ENCODE results near the gene GATA1.

The GATA1 gene

DNA sequence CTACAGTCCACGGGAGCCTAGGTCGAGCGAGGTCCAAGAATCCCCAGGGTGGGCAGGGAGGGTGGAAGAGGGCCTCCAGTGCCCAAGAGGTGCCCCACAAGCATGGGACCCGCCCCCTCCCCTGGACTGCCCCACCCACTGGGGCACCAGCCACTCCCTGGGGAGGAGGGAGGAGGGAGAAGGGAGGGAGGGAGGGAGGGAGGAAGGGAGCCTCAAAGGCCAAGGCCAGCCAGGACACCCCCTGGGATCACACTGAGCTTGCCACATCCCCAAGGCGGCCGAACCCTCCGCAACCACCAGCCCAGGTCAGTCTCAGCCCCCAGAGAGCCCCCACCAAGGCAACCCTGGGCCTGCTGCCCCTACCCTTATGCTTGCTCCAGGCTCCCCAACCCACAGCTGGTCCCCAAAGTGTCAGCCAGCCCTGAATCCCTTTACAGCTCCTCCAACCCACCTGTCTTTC is at the start of gene GATA1:
Gene GATA1, plus strand, starts transcription at position 250 of the 460 bp plus-strand sequence. CDS start 4,520 bp downstream, outside the sequence.
- no peak for DNase-seq (ENCODE audit: low spot score)

DNA sequence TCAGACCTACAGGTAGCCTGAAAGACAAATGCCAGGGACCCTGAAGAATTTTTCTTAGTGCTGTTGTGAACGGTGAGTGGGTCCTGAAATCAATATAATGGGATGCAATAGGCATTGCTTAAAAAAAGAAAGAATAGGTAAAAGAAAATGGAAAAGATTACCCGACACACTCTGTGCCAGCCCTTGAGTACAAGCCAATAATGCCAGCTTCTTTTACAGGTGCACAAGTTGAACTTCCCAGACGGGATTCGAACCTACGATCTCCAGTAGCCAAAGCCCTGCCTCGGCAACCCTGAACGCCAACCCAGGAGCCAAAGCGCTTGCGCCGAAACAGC is 49.5 kb upstream of the GATA1 start:
- no peak for DNase-seq (ENCODE audit: low spot score)

DNA sequence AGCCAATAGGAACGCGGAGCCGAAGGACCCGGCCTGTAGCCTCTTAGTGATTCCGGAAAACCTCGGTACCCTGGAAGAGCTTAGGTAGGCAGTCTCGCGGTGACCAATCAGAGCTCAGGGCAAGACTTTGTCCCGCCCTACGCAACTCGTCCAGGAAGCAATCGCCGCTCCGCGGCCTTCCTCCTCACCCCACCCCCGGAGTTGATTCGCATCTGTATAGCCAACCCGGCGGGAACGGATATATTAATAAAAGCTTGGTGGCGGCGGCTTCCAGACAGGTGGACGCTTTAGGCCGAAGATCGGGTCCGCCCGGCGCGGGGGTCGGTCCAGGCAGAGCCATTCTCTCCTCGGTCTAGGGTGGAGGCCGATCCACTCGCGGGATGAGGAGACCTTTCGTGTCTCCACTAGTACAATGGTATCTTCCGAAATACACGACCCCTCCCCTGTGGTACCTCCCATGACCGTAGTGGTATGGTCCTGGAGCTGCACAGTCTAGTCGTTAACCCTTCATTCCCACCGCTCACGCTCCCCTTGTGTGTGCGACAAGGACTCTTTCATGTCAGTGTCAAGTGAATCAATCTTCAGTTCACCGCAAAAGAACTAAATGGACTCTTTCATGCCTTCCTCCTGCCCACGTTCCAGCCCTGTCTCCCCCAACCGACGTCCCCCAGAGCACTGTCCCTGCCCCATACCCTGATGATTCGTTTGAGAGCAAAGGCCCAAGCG is 49.0 kb upstream of the GATA1 start:
- peak; percentile 96 for DNase-seq (ENCODE audit: low spot score)

DNA sequence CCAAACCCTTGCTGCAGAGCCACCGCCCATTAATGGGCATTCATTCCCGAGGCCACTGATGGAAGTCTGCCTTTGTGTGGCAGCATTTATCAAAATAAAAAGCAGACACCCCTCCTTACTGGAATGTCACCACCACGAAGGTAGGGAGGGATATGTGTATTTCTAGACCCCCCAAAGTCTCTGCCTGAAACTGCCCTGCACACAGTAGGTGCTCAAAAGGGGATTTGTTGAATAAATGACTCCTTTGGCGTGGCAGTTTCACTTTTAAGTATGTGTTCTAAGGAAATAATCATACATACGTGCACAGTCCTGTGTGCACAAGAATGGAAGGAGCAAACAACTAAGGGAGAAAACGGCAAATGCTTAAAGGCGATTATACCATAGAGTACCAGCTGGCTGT is 48.5 kb upstream of the GATA1 start:
- no peak for DNase-seq (ENCODE audit: low spot score)

DNA sequence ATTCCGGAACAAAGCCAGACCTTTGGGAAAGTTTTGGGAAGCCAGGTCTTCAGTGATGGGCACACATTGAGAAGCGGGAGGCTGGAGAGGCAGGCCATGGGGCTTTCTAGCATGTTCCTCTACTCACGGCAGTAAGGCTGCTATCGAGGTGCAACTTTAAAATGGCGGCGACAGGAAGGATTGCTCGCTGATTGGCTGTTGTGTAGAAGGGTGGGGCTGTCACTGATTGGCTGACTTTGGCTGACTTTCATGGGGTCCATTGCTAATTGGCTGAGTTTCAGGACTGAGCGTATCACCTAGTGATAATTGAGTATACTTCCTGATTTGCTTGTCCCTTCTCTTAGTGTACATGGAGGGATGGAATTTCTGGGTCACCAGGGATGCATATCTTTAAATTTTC is 44.6 kb upstream of the GATA1 start:
- DNase-seq (ENCODE audit: low spot score): no peak

DNA sequence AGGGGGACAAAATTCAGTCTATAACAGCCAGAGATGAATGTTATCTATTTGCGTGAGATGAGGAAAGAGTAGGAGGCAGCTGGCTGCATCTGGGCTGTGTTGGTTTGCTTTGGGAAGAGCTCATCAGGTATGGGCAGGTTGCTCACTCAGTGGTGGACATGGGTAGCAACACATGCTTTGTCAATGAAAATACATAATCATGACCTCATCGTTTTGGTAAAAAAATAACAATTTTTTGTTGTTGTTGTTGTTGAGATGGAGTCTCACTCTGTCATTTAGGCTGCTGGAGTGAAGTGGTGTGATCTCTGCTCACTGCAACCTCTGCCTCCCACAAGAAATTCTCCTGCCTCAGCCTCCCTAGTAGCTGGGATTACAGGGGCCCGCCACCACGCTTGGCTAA is 41.2 kb upstream of the GATA1 start:
- DNase-seq (ENCODE audit: low spot score): no peak

DNA sequence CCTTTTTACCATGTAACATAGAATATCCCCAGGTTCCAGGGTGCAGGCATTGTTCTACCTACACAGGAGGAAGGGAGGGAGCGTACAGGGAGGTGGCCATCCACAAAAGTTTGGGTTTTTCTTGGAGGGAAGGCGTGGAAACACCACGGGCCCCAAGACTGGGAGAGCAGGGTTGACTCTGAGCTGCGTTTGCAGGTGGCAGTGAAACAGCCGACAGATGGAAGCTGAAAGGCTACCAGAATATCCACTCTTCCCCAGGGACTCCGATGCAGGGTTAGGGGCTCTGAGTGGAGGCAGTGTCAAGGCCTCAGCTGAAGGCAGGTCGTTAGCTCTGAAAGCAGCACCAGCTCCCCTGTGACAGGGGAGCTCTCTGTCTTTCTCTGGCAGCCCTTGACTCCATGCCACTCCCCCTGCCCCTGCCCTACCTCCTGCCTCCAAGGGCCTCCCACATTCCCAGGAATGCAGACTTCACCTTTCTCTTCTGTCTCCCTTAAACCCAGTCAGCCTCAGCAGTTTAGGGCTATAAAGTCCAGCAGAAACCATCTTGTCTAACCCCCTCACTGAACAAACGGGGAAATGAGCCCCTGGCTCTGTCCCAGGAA is 38.9 kb upstream of the GATA1 start:
- no peak for DNase-seq (ENCODE audit: low spot score)

DNA sequence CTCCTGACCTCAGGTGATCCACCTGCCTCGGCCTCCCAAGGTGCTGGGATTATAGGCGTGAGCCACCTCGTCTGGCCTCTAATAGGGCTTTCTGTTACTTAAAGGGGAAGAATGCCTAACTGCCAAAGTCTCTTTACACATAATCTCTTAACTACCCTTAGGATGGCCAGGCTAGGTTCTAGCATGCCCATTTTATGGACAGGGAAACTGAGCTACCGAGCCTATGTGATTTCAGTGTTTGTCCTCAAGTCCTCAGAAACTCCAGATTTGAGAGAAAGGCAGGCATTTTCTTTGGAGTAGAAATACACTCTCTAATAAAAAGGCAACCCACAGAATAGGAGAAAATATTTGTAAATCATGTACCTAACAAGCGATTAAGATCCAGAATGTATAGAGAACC is 37.2 kb upstream of the GATA1 start:
- DNase-seq (ENCODE audit: low spot score): no peak

DNA sequence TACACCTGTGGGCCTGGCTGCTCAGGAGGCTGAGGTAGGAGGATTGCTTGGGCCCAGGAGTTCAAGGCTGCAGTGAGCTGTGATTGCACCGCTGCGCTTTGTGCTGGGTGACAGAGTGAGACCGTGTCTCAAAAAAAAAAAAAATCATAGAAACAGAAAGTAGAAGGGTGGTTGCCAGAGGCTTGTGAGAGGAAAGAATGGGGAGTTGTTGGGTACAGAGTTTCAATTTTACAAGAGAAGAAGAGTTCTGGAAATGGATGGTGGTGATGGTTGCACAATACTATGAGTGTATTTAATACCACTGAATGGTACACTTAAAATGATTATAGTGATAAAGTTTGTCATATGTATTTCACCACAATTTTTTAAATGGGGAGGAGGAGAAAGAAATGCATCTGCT is 35.0 kb upstream of the GATA1 start:
- no peak for DNase-seq (ENCODE audit: low spot score)

DNA sequence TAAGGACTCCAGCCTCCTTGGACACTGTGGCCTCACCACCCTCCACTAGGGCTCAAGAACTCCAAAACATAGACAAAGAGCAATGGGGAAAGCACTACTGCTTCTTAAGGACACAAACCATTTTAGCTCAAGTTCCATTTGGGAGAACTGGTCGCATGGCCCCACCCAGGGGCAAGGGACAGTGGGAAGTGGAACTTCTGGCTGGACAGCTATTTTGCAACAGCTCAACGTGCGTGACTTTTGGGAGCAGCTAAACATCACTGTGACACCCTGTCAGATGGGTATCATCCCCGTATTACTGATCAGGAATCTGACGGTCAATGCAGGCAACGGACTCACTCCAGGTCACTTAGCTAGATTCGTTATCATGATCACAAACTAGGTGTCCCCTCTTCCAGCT is 33.9 kb upstream of the GATA1 start:
- DNase-seq (ENCODE audit: low spot score): no peak

DNA sequence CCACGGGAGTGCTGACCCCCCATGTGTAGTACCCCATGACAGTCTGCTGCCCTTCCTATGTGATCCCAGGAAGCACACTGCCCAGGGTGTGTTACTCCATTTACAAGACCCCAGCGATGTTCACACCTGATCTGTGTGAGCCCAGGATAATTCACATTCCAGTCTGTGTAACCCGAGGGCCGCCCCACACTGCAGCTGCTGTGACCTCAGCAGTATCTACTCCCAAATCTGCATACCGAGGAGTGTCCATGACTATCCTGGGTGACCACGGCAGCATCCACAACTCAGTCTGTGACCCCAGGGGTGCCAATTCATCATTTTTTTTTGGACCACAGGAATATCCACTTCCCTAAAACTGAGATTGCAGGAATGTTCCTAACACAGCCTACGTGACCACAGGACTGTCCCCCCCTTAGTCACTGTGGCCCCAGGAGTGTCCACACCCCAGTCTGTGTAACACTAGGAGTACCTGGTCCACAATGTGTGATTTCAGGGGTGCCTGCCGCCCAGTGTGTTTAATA is 32.6 kb upstream of the GATA1 start:
- DNase-seq (ENCODE audit: low spot score): no peak

DNA sequence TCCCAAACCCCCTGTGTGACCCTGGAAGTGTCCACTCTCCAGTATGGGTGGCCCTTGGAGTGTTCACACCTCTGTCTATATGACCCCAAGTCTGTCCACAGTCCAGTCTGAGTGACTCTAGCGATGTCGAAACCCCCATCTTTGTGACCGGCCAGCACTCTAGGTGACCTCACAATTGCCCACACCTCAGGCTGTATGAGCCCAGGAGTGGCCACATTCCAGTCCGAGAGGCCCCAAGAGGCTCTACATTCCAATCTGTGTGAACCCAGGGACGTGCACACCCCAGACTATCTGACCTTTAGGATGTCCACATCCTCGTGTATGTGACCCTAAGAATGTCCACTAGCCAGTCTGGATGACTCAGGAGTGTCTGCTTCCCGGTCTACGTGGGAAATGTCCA is 32.2 kb upstream of the GATA1 start:
- no peak for DNase-seq (ENCODE audit: low spot score)

DNA sequence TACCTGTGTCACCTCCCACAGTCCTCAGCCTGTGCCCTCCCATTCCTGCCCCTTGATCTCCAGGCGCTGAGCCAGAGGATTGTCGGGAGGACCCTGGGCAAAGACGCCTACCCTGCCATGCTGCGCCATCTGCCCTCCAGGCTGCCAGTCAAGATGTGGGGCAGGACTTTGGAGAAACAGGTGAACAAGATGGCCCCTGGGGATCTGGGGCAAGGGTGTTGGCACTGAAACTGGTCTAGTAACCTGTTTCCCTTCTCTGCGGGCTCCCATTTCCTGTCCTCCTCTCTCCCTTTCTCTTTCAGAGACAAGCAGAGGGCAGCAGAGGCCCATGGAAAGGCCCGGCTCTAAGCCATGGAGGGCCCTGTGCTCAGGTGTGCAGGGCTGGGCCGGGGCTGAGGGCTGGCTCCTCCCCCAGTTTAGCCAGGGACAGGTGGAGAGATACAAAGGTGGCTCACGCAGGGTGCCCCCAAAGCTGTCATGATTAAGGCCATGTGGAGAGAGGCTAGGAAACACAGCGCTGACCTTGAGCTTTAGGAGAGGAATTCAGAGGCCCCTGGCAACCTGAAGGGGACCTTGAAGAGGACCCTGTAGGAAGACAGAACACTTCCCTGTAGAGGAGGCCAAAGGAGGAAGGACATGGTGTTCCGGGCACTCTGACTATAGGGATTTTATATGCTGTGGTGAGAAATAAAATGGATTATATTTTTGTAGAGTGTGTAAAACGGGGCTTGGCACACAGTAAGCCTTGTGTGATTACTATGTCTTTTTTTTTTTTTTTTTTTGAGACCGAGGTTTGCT is 24.5 kb upstream of the GATA1 start, which contains the start of gene GLOD5:
Gene GLOD5, plus strand, starts transcription at position 74 of the 798 bp plus-strand sequence. Its CDS starts 44 bp downstream, at position 118.
- DNase-seq (ENCODE audit: low spot score): no peak

DNA sequence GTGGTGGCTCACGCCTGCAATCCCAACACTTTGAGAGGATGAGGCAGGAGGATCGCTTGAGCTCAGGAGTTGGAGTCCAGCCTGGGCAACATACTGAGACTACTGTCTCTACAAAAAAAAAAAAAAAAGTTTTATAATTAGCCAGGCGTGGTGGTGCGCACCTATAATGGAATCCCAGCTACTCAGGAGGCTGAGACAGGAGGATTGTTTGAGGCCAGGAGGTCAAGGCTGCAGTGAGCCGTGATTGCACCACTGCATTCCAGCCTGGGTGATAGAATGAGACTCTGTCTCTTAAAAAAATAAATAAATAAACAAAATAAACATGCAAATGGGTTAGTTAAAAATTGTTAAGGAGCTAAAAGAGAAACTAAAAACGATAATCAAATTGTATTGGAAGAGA is 17.2 kb upstream of the GATA1 start:
- DNase-seq (ENCODE audit: low spot score): no peak

DNA sequence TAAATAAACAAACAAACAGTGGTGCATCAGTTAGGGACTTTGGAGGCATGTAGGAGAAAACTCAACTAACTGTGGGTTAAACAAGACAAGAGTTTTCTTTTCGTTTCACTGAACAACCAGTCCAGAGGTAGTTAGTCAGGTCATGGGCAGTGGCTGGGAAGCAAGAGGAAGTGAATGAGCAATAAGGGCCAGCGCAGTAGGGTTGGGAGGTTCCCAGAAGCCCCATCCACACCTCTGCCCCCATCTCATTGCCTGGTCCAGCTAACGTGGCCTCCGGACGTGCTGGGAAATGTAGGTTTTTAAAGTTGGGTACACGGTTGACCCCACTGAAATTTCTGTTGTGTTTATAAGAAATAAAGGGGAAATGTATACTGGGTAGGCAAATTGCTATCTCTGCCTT is 16.1 kb upstream of the GATA1 start:
- DNase-seq (ENCODE audit: low spot score): no peak

DNA sequence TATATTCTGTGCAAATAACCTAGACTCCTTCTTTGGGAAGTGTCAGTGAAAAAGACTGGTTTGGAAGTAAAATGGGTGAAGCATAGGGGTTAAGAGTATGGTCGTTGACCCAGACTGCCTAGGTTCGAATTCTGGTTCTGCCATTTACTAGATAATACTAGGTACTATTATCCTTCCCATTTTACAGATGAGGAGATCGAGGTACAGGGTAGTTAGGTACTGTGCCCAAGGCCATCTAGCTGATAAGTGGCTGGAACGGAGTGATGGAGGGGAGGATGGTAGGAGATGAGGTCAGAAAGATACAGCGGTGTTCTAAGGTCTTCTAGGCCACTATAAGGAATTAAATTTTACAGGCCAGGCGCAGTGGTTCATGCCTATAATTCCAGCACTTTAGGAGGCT is 13.8 kb upstream of the GATA1 start:
- DNase-seq (ENCODE audit: low spot score): no peak

DNA sequence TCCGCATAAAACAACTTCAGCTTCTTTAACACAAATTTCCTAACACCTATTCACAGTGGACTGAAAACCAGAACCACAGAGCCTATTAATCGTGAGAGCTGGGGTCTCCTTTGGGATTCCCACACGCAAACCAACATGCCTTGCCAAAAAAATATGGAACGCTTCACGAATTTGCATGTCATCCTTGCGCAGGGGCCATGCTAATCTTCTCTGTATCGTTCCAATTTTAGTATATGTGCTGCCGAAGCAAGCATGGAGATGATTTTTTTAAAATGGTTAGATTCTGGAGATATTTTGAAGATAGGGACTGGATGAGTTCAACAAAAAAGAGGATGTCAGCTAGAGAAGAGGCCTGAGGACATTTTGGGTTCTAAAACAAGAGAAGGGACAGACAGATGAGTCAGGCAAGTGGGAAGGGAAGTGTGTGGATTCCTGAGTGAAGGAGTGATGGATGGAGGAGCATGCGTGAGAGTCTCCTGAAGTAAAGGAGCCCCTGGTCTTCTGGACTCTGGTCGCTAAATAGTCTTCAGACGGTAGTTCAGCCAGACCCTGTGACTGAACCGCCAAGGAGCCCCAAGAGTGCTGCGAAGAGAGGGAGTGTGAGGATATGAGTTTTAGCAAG is 9.5 kb upstream of the GATA1 start:
- no peak for DNase-seq (ENCODE audit: low spot score)

DNA sequence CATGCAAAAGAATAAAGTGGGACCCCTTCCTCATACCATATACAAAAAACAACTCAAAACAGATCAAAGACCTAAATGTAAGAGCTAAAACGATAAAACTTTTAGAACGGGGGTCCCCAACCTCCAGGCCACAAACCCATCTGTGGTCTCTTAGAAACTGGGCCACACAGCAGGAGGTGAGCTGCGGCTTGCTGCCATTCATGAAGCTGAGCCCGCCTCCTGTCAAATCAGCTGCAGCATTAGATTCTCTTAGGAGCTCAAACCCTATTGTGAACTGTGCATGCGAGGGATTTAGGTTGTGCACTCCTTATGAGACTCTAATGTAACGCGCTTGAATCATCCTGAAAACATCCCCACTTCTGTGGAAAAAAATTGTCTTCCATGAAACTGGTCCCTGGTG is 7.0 kb upstream of the GATA1 start:
- DNase-seq (ENCODE audit: low spot score): no peak

DNA sequence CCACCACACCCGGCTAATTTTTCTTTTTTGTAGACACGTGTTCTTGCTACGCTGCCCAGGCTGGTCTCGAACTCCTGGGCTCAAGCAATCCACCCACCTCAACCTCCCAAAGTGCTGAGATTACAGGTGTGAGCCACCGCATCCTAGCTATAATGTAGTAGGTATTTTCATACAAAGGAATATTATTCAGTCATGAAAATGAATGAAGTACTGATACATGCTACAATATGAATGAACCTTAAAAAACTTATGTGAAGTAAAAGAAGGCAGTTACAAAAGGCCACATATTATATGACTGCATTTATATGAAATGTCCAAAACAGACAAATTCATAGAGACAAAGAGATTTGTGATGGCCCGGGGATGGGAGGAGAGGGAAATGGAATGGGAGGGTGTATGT is 4.7 kb upstream of the GATA1 start:
- no peak for DNase-seq (ENCODE audit: low spot score)

DNA sequence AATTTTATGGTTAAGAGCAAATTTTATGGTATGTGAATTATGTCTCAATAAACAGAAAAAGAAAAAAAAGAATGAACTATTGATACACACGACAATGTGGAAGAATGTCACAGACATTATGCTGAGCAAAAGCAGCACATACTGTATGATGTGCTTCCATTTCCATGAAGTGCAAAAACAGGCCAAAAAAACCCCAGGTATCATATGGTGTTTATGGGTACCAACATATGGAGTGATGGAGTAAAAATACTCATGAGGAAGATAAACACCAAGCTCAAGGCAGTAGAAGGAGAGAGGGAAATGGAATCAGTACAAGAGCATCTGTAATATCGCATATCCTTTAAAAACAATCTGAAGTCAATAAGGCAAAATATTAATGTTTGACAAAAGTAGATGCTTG is 4.2 kb upstream of the GATA1 start:
- DNase-seq (ENCODE audit: low spot score): no peak

DNA sequence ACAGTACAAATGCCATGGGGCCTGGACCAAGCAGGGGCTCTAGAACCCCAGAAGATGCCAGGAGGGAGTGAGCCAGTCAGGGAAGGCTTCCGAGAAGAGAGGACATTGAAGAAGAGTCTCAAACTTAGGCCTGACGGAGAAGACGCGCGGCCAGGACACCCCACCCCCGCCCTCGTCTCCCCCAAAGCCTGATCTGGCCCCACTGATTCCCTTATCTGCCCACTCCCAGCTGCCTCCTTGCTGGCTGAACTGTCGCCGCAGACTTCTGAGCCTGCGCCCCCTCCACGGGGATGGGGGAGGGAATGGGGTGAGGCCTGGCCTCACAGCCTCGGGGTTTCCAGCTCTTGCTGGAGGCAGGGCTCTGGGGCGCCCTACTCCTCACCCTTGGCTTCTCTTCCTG is 3.6 kb upstream of the GATA1 start:
- DNase-seq (ENCODE audit: low spot score): no peak

DNA sequence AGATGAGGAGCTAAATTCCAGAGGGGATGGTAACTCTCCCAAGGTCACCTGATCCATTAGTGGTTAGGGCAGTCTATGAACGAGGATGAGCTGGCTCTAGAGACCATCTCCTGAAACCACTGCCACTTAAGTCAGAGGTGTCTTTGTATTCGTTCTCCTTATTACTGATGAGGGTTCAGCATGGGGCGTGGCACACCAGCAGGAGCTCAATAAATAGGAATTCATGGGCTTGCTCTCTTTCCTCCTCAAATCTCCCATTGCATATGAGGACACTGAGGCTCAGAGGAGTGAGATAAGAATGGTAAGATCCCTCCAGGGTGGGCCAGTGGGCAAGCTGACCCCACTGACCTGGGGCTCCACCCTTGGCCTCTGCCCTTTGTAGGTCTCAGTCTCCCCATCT is 1.7 kb upstream of the GATA1 start:
- no peak for DNase-seq (ENCODE audit: low spot score)

DNA sequence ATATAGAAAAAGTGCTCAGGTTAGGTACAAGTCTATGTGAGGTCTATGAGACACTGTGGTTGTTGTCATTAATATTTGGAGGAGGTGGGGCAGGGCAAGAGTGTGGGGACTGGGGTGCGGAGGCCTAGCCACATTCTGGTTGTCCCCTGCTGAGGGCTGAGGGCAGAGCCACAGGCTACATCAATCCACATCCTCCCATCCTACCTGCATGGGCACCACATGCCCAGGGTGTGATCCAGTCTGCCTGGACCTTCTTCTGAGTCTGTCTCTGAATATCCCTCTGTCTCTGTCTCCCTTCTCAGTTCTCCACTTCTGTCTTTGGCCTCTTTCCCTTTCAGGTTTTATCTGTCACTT is 1.2 kb upstream of the GATA1 start:
- DNase-seq (ENCODE audit: low spot score): no peak
